H1 (cell line): ENCODE data around the gene SLC25A21.

Source experiments
- CTCF ChIP-seq, 3 experiments: IDR thresholded peaks; 1 replicate in 2 of 3; 2 replicates in 1 of 3; pipeline versions ENCODE4 v1.5.1 to v1.6.1; 2011; ENCODE audit warnings: low read length in 3 of 3, mild to moderate bottlenecking in 3 of 3, inconsistent platforms in 2 of 3, low read depth in 1 of 3, moderate library complexity in 1 of 3; ENCODE audit not compliant: insufficient read depth in 1 of 3; ENCODE audit errors: control extremely low read depth in 1 of 3
- SIRT6 ChIP-seq: IDR thresholded peaks from one replicate; pipeline ENCODE4 v1.7.1; 2012; ENCODE audit warnings: low read length, inconsistent platforms
- SUZ12 ChIP-seq: fragments of 200-600 bp; sonication (generic); IDR thresholded peaks from 2 replicates; pipeline ENCODE4 v1.6.1; 2012; ENCODE audit warnings: mild to moderate bottlenecking, inconsistent platforms, low read length, moderate library complexity, mixed read lengths

GRCh38 chr14:37089410-37089809 lies 83.0 kb downstream of the SLC25A21 start:
- TF ChIP-seq SUZ12 (no peak), SIRT6 (no peak), CTCF (IDR thresholded peaks at IDR 0.05; ENCODE audit: control extremely low read depth in 1 of 3, insufficient read depth in 1 of 3, low read depth in 1 of 3, low read length in 3 of 3) (no peak)
